ENCODE data around the gene TMEM179. TPM values are rescaled to one million over a fixed set of nuclear protein-coding genes. Genes with fewer than 3 reads are reported as not detected.

TMEM179 gene
- total and polyA plus RNA-seq, 9 donors, result 0.19 to 0.30 (median 0.22) TPM; not detected in 6

GRCh38 chr14:104577847-104578301, 26.7 kb downstream of the TMEM179 start:
- H3K36me3 ChIP-seq, result no peaks in the 10 kb centered on the region
- H3K4me3 ChIP-seq, result no peak overlapping the region
- 44 to 50% (median 49%) methylated on average over 19 of the region's 19 CpGs for WGBS, 3 donors
- H3K27me3 ChIP-seq, result no peaks in the 10 kb centered on the region
- DNase-seq, result no peak
- intact Hi-C loops (cut with DNase I), result no loop called here
- no peaks in the 10 kb centered on the region for H3K4me1 ChIP-seq (ENCODE audit: insufficient read depth)
- no peak overlapping the region for H3K27ac ChIP-seq
- no peaks in the 10 kb centered on the region for H3K9me3 ChIP-seq
- TF ChIP-seq POLR2A (IDR thresholded peaks at IDR 0.05), result no peak
- no peak for TF ChIP-seq CTCF (IDR thresholded peaks at IDR 0.05)
- TF ChIP-seq EP300 (IDR thresholded peaks at IDR 0.05), result no peak

GRCh38 chr14:104577426-104577825, 27.1 kb downstream of the TMEM179 start:
- Histone ChIP-seq H3K9me3 (no peaks in the 10 kb centered on the region), H3K4me3 (no peak overlapping the region), H3K27me3 (no peaks in the 10 kb centered on the region), H3K4me1 (ENCODE audit: insufficient read depth) (no peaks in the 10 kb centered on the region), H3K36me3 (no peaks in the 10 kb centered on the region), H3K27ac (no peak overlapping the region)
- WGBS, 3 donors, result 37 to 43% (median 41%) methylated on average over 11 to 12 of the region's 12 CpGs
- no peak for DNase-seq
- no peak for TF ChIP-seq EP300 (IDR thresholded peaks at IDR 0.05)
- TF ChIP-seq POLR2A (IDR thresholded peaks at IDR 0.05), result no peak
- TF ChIP-seq CTCF (IDR thresholded peaks at IDR 0.05), result no peak
- intact Hi-C loops (cut with DNase I), result no loop called here

- 25 to 32% (median 30%) methylated on average over 9 of the region's 9 CpGs for WGBS, 3 donors
- H3K4me1 ChIP-seq (ENCODE audit: insufficient read depth), result no peaks in the 10 kb centered on the region
- H3K27ac ChIP-seq, result no peak overlapping the region
- no peaks in the 10 kb centered on the region for H3K36me3 ChIP-seq
- TF ChIP-seq POLR2A (IDR thresholded peaks at IDR 0.05), result no peak
- TF ChIP-seq EP300 (IDR thresholded peaks at IDR 0.05), result no peak
- no peak for TF ChIP-seq CTCF (IDR thresholded peaks at IDR 0.05)
- H3K9me3 ChIP-seq, result no peaks in the 10 kb centered on the region
- intact Hi-C loops (cut with DNase I), result no loop called here
- H3K4me3 ChIP-seq, result no peak overlapping the region
- no peak for DNase-seq
- H3K27me3 ChIP-seq, result no peaks in the 10 kb centered on the region
Measured at GRCh38 chr14:104576970-104577332, 27.6 kb downstream of the TMEM179 start.

DNA sequence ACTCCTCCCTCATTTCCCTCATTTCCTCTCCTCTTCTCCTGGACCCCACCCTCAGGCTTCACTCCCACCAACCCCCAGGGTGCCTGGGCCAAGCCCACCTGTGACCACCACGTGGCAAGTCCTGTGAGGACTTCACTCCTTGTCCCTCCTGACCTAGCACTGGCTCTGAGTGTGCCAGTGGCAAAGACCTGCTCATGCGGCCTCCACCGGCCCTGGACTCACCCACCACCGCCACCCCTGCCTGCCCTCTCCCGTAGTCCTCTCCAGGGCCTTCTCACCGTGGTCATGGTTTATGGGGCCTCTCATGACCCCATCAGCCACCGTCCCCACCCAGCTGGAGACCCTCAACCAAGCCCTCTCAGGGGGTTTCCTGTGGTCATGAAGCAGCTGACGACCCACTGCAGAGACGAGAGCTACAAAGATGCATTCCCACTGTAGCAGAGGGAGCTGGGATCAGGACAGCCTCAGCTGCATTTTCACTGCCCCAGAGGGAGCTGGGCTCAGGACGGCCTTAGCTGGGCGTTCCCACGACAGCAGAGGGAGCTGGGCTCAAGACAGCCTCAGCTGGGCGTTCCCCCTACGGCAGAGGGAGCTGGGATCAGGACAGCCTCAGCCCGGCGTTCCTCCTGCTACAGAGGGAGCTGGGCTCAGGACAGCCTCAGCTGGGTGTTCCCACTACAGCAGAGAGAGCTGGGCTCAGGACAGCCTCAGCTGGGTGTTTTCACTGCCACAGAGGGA, 28.2 kb downstream of the TMEM179 start:
- TF ChIP-seq EP300 (IDR thresholded peaks at IDR 0.05), result no peak
- TF ChIP-seq POLR2A (IDR thresholded peaks at IDR 0.05), result no peak
- no peak for TF ChIP-seq CTCF (IDR thresholded peaks at IDR 0.05)
- Histone ChIP-seq H3K4me3 (no peak overlapping the region), H3K9me3 (no peaks in the 10 kb centered on the region), H3K36me3 (no peaks in the 10 kb centered on the region), H3K27ac (no peak overlapping the region), H3K4me1 (ENCODE audit: insufficient read depth) (no peaks in the 10 kb centered on the region), H3K27me3 (no peaks in the 10 kb centered on the region)
- WGBS, 3 donors, result 51 to 56% (median 53%) methylated on average over 16 of the region's 16 CpGs
- DNase-seq, result no peak
- intact Hi-C loops (cut with DNase I), result no loop called here

All from ovary (tissue), 9 donors.